Endothelial cell of umbilical vein (primary cell): ENCODE data around the gene RABL3.

Source experiments
- CTCF ChIP-seq, 2 donors: IDR thresholded peaks; 1 replicate in 1 of 2; 2 replicates in 1 of 2; pipeline ENCODE4 v1.5.1; 2011; ENCODE audit warnings: low read length in 2 of 2, mild to moderate bottlenecking in 2 of 2, moderate library complexity in 2 of 2, control low read depth in 1 of 2, inconsistent platforms in 1 of 2, low read depth in 1 of 2; ENCODE audit not compliant: insufficient read depth in 1 of 2; ENCODE audit errors: extremely low read depth in 1 of 2
- EZH2 ChIP-seq: IDR thresholded peaks from 2 replicates; pipeline ENCODE4 v1.6.1; 2012; ENCODE audit warnings: borderline replicate concordance, low read depth, mild to moderate bottlenecking, moderate library complexity, low read length, inconsistent platforms; ENCODE audit not compliant: severe bottlenecking
- FOS ChIP-seq: IDR thresholded peaks from 2 replicates; pipeline ENCODE4 v1.6.1; 2011; ENCODE audit warnings: mild to moderate bottlenecking, low read length, moderate library complexity, borderline replicate concordance; ENCODE audit not compliant: insufficient read depth
- MAX ChIP-seq: IDR thresholded peaks from 2 replicates; pipeline ENCODE4 v1.6.1; 2011; ENCODE audit not compliant: insufficient read depth, insufficient read length
- MYC ChIP-seq: IDR thresholded peaks from one replicate; pipeline ENCODE4 v1.6.1; 2011; ENCODE audit warnings: mild to moderate bottlenecking, low read depth, low read length
- POLR2A ChIP-seq: IDR thresholded peaks from 2 replicates; pipeline ENCODE4 v1.6.1; 2012; ENCODE audit warnings: low read depth, mild to moderate bottlenecking, control low read depth, low read length

GRCh38 chr3:120710369-120710768 lies 31.9 kb downstream of the RABL3 start:
- no peak for TF ChIP-seq POLR2A
- TF ChIP-seq CTCF (IDR thresholded peaks at IDR 0.05; ENCODE audit: extremely low read depth in 1 of 2, insufficient read depth in 1 of 2, low read depth in 1 of 2, low read length in 2 of 2): no peak
- TF ChIP-seq MYC: no peak
- TF ChIP-seq EZH2: no peak
- TF ChIP-seq MAX: no peak
- TF ChIP-seq FOS: no peak
